Cardiac fibroblast (primary cell): ENCODE data around the gene COL1A2.

Experiments
- DNase-seq, 2 donors: peaks; one replicate each; pipeline versions ENCODE4 v3.0.0 to v3.0.0-alpha.2; 2010; ENCODE audit warnings: low read depth in 2 of 2
- H3K4me3 ChIP-seq, 2 donors: replicated peaks in 1 of 2; 1 replicate in 1 of 2; 2 replicates in 1 of 2; pipeline ENCODE4 v1.5.1; 2011; ENCODE audit warnings: low read depth in 2 of 2, low read length in 2 of 2, mild to moderate bottlenecking in 2 of 2, moderate library complexity in 1 of 2
- TF ChIP-seq, protein P1 (sequence below): IDR thresholded peaks from one replicate; pipeline ENCODE4 v1.5.1; 2011; ENCODE audit warnings: low read depth, mild to moderate bottlenecking, low read length, inconsistent platforms

Gene COL1A2

DNA sequence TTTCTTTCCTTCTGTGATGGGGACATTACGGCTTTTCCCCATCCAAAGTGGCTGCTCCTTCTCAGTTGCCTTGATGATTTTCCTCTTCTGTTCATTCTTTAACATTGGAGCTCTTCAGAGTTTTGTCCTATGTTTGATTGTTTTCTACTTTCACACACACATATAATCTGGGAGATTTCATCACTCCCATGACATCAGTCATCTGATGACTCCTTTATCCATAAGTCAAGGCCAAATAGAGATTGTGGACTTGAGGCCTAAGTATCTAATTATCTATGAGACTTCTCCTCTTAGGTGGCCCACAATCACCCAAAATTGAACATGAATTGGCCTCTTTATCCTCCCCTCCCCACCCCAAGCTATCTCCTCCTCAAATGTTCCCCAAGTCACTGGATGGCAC, 5.3 kb upstream of the COL1A2 start:
- no peak overlapping the region for H3K4me3 ChIP-seq
- peak in 1 of 2 donors; percentile 44 for DNase-seq
- TF ChIP-seq, protein P1, sequence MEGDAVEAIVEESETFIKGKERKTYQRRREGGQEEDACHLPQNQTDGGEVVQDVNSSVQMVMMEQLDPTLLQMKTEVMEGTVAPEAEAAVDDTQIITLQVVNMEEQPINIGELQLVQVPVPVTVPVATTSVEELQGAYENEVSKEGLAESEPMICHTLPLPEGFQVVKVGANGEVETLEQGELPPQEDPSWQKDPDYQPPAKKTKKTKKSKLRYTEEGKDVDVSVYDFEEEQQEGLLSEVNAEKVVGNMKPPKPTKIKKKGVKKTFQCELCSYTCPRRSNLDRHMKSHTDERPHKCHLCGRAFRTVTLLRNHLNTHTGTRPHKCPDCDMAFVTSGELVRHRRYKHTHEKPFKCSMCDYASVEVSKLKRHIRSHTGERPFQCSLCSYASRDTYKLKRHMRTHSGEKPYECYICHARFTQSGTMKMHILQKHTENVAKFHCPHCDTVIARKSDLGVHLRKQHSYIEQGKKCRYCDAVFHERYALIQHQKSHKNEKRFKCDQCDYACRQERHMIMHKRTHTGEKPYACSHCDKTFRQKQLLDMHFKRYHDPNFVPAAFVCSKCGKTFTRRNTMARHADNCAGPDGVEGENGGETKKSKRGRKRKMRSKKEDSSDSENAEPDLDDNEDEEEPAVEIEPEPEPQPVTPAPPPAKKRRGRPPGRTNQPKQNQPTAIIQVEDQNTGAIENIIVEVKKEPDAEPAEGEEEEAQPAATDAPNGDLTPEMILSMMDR, result no peak

DNA sequence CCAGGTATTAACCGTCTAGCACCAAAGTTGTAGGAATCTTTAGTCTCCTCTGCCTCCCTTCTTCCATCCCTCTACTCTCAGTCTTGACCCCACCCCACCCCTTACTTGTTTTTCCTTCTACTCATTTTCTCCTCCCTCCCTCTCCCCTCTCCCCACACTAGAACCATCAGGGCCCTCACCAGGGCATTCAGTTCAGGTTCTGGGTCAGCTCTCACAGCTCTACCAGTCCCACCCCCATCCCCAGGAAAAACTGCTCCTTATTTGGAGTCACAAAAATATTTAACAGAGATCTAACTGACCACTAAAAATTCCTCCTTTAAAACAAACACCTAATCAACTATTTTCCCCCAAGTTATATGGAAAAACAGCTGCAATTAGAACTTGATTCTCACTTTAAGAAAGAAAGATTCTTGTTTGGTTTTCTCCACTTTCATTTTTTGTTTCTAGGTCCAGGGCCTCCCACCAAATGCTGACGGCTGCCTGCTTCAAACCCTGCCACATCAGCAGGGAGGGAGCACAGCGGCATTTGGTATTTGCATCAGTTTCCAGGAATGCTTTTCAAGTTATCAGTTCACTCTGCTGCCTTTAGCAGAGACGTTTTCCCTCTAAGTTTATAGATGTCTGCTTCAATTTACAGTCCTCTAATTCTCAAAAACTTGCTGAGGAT, 2.8 kb upstream of the COL1A2 start:
- TF ChIP-seq, protein P1, result no peak
- peak; percentile 89 for DNase-seq
- peak overlapping the region in 1 of 2 donors; percentile 19 for H3K4me3 ChIP-seq

DNA sequence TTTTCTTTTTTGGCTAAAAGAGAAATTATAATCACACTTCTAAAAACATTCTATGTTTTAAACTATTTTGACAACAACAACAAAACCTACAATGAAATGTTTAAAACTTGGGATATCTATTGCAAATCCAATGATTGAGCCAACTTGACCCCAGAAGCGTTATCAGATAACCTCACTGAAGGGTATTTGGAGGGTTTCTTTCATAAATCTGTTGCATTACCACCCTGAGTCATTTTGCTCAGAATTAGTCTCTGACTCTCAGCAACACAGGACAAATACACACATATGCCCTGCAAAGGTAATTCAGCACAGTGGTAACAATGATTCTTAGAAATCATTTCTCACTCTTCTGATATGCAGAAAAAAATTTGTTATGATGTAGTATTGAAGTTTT, 2.3 kb upstream of the COL1A2 start:
- TF ChIP-seq, protein P1, result no peak
- peak in 1 of 2 donors; percentile 60 for DNase-seq
- no peak overlapping the region for H3K4me3 ChIP-seq

DNA sequence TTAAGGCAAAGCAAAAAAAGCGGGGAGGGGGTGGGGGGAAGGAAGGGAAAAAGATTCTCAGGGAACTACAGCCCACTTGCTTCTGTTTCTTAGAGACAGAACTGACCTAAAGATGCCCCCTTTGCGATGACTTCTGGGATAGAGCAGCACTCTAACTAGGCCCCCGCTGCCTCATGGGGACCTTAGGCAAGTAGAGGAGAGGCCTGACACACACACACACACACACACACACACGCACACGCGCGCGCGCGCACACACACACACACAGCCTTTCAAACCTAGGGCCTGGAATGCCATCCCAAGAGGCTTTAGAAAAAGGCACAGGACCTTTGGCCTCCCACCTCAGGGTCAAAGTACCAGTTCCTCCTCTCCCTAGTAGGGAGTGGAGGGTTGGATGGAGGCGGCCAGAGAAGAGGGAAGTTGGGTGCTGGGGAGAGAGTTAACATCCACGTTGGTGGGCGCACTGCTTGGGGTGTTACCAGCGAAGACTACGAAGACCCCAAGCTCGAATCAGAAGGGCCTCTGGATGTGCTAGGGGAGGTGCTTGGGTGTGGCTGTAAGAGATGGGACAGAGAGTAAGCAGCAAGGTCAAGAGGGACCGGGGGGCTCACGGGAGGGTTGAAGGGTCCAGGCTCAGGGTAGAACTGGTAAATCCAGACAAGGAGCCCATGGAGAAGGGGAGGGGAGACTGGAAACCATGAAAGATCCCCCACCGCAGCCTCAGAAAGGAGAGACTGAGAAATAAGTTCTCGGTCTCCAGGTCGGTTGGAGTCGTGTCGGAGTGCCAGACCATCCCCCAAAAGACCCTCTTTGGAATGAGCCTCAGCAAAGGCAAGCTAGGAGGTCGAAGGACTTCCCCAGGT, 1.2 kb upstream of the COL1A2 start:
- DNase-seq, result peak; percentile 62 to 69
- H3K4me3 ChIP-seq, result peak overlapping the region; percentile 76 to 82
- TF ChIP-seq, protein P1, result no peak

DNA sequence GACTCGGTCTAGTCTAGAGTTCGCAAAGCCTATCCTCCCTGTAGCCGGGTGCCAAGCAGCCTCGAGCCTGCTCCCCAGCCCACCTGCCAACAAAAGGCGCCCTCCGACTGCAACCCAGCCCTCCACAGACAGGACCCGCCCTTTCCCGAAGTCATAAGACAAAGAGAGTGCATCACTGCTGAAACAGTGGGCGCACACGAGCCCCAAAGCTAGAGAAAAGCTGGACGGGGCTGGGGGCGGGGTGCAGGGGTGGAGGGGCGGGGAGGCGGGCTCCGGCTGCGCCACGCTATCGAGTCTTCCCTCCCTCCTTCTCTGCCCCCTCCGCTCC, 622 bp upstream of the COL1A2 start:
- TF ChIP-seq, protein P1, result no peak
- peak overlapping the region; percentile 76 to 82 for H3K4me3 ChIP-seq
- peak; percentile 65 to 66 for DNase-seq

DNA sequence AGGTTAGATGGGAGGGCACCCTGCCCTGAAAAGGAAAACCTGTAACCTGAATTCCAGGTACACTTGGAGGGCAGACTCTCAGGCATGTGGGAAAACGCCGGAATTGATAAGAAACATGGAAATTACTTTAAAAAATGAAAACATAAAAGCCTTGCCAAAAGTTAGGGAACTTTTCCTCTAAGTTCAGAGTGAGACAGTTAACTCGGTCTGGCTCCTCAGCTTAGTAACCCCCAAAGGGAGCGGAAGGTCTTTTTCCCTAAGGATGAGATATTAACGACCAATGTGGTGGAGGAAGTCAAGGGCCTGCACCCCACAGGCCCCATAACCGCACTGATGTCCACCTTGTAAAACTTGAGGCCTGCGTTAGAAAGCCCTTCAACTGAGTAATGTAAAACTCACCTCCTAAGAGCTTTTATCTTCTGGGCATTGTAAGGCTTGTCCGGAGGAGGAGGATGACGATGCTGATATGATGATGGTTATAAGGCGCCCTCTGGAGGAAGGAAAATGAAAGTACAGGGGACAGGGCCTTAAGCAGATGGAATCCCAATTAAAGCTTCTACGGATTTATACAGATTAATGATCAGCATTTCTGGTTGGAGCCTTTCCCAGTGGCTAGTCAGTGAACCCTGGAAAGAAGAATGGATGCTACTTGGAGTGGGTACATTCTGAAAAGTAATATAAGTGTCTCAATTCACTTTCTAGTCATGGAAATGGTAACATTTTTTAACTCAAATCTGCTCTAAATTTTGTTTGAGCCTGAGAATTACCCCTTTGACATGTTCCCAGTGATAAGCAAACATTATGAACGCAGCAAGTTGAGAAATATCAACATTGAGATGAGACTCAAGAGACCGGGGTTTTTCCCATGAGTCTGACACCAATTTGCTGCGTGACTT, 694 bp downstream of the COL1A2 start:
- peak overlapping the region; percentile 76 to 82 for H3K4me3 ChIP-seq
- DNase-seq, result peak; percentile 94
- TF ChIP-seq, protein P1, result peak; percentile 69
